ENCODE data around the gene MSMB.
"Not testable (repeated sequence)": the region's sequence is repeated elsewhere in the genome, so short reads cannot be mapped to it uniquely, and the experiment has no call there.

MSMB gene

GRCh38 chr10:46004963-46005362 is 41.1 kb downstream of the MSMB start:
- no peak for DNase-seq

DNA sequence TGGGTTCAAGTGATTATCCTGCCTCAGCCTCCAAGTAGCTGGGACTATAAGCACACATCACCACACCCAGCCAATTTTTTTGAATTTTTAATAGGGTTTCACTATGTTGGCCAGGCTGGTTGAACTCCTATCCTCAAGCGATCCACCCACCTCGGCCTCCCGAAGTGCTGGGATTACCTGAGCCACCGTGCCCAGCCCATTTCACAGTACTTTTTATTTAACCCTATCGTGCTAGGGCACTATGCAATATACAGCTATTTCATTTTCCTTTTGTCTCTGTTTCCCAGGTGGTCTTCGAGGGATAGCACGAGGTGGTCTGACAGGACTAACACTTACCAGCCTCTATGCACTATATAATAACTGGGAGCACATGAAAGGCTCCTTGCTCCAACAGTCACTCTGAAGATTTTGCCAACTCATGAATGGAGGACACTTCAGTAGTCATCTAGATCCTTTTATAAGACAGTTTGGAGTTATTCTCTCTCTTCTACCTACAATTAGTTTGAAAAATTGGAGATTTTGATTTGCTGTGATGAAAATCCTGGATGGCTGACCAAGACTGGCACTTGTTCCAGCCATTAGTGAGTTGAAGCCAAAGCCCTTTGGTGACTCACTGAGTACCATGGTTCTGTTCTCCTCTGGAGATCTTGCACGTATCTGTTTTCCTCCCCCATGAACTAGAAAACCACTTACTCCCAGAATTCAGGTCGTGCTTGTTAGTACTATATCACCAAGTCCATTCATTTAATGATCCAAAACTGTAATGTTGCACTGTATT is 43.0 kb downstream of the MSMB start:
- DNase-seq = no peak

- DNase-seq = not testable (repeated sequence)
These were observed 43.8 kb downstream of the MSMB start for GRCh38 chr10:46002189-46002687.

DNA sequence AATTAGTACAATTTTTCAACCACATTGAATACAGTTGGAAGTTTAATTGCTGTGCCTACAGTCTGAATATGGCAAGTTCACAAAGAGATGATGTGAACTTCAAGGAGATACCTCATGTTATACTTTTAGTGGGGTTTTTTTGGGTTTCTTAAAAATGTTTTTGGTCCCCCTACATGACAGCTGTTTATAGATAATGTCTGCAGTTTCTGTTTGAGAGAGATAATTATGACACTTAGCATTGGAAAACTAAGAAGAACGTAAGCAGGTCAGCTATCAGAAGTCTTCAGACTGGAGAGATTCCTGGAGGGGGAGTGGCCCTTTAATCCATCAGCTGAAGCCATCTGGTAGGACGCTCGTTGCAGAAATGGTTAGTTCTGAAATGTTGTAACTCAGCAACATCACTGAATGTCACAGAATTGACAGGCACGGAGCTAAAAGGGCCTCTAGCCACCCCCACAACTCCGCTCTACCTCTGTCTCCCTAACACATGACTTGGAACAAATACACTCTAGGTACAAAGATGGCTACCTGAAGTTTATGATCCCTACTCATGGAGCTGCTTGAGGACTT is 44.8 kb downstream of the MSMB start:
- DNase-seq = no peak

DNA sequence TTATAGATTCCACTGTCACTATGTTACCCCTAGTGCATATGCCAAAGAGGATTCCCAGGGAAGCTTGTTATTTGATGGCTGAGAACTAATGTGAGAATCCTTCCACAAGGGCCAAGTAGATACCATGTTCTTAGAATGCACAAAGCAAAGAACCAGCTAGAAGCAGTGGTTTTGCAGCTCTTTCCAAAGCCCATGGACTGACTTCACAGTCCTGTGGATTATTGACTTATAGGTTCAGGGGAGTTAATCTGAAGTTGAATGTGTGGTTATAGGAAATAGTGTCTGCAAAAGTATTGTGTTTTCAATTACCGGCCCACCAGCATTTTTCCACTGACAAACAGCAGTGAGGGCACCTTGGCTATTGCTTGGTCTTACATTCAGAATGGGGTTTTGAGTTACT is 45.5 kb downstream of the MSMB start:
- no peak for DNase-seq

DNA sequence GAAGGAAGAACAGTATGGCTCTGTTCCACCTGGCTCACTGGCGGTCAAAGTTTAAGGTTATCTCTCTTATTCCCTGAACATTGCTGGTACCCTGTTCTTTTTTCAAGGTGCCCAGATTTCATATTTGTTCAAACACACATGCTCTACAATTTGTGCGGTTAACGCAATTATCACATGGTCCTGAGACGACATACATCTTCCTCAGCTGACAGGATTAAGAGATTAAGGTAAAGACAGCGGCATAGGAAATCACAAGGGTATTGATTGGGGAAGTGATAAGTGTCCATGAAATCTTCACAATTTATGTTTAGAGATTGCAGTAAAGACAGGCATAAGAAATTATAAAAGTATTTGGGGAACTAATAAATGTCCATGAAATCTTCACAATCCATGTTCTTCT is 46.1 kb downstream of the MSMB start:
- DNase-seq = not testable (repeated sequence)

- DNase-seq = no peak
These were observed 47.9 kb downstream of the MSMB start for GRCh38 chr10:45997994-45998763.

GRCh38 chr10:45997557-45997956 is 48.5 kb downstream of the MSMB start:
- DNase-seq = no peak

GRCh38 chr10:45985590-45985989 is 60.5 kb downstream of the MSMB start:
- not testable (repeated sequence) for DNase-seq

DNA sequence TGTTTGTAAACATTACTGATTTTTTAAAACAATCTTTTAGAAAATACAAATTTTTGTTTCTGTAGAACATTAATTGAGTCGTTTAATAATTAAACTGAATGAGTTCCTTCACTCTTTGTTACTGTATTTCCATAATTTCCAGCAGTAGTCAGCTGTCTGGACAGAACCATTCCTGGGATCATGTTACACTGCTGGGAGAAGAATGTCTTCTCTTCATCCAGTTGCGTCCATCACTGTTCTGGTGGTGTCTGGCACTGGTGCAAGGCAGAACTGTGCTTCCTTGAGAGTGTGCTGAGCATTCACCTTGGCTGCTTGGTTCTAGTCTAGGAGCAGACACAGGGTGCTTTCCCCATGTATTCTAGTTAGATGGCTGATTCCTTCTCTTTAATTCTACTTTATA is 61.6 kb downstream of the MSMB start:
- DNase-seq = not testable (repeated sequence)

- DNase-seq = not testable (repeated sequence)
These were observed 62.4 kb downstream of the MSMB start for GRCh38 chr10:45983538-45984186.
